Caco-2 (cell line): ENCODE results near the gene CCDC188. TPM values are rescaled to one million over a fixed set of nuclear protein-coding genes. Genes with fewer than 3 reads are reported as not detected.

Experiments
- BruUV-seq: library from RNA; stranded (reverse); fragments of 400-500 nt; replicated peaks from 2 replicates; lab custom pipeline; 2021; lab: Mats Ljungman, UMichigan
- CTCF ChIA-PET: fragments of 300-600 bp; sonication (Branson Sonifier 250); formaldehyde crosslinking; loops from one replicate; lab custom pipeline; 2022; ENCODE audit warnings: antibody characterized with exemption; lab: Charles Lee
- POLR2A ChIA-PET: fragments of 300-600 bp; sonication (Branson Sonifier 250); formaldehyde crosslinking; loops from one replicate; lab custom pipeline; 2022; ENCODE audit warnings: antibody characterized with exemption; lab: Charles Lee
- DNase-seq, 2 experiments: peaks; one replicate each; pipeline versions ENCODE4 v3.0.0 to v3.0.0-alpha.2; 2020 to 2022
- H3K27me3 ChIP-seq: replicated peaks from 2 replicates; pipeline ENCODE4 v1.6.0; 2011; ENCODE audit warnings: low read length; ENCODE audit not compliant: control insufficient read depth, insufficient read depth
- H3K36me3 ChIP-seq: 2 replicates; pipeline ENCODE4 v1.5.1; 2011; ENCODE audit warnings: low read length; ENCODE audit not compliant: control insufficient read depth, insufficient read depth
- H3K4me1 ChIP-seq: fragments of 250-450 bp; sonication (Bioruptor Pico); 2 replicates; pipeline ENCODE4 v1.5.1; 2020; ENCODE audit warnings: mild to moderate bottlenecking
- H3K4me3 ChIP-seq: 2 replicates; pipeline ENCODE4 v1.5.1; 2011; ENCODE audit warnings: low read depth, mild to moderate bottlenecking, control low read depth, low read length
- H3K9me3 ChIP-seq: fragments of 250-450 bp; sonication (Bioruptor Pico); 2 replicates; pipeline ENCODE4 v1.5.1; 2020; ENCODE audit warnings: mild to moderate bottlenecking, moderate library complexity
- H3K27ac Mint-ChIP-seq: one replicate; pipeline ENCODE4 v1.8.0; 2022; ENCODE audit warnings: mixed read lengths; ENCODE audit not compliant: unreplicated experiment
- H3K27me3 Mint-ChIP-seq: one replicate; pipeline ENCODE4 v1.8.0; 2022; ENCODE audit warnings: mixed read lengths; ENCODE audit not compliant: insufficient read depth, unreplicated experiment
- H3K36me3 Mint-ChIP-seq: one replicate; pipeline ENCODE4 v1.8.0; 2022; ENCODE audit warnings: mild to moderate bottlenecking, mixed read lengths; ENCODE audit not compliant: insufficient read depth, unreplicated experiment
- H3K4me1 Mint-ChIP-seq: one replicate; pipeline ENCODE4 v1.8.0; 2022; ENCODE audit warnings: low read depth, mixed read lengths; ENCODE audit not compliant: unreplicated experiment
- H3K4me3 Mint-ChIP-seq: one replicate; pipeline ENCODE4 v1.8.0; 2022; ENCODE audit warnings: mild to moderate bottlenecking, moderate library complexity, mixed read lengths; ENCODE audit not compliant: unreplicated experiment
- H3K9me3 Mint-ChIP-seq: one replicate; pipeline ENCODE4 v1.8.0; 2022; ENCODE audit warnings: mixed read lengths; ENCODE audit not compliant: unreplicated experiment
- CTCF ChIP-seq, 2 experiments: fragments of 200-600 bp in 1 of 2; IDR thresholded peaks; 1 replicate in 1 of 2; 2 replicates in 1 of 2; pipeline versions ENCODE4 v1.5.1 to v1.8.0; 2011 to 2022; ENCODE audit warnings: antibody characterized with exemption in 1 of 2, control low read depth in 1 of 2, inconsistent platforms in 1 of 2, low read depth in 1 of 2, low read length in 1 of 2, mild to moderate bottlenecking in 1 of 2, moderate library complexity in 1 of 2; ENCODE audit not compliant: insufficient read depth in 1 of 2, severe bottlenecking in 1 of 2, unreplicated experiment in 1 of 2
- intact Hi-C: fragments of 100-400 bp; cut with micrococcal nuclease; formaldehyde crosslinking; loops from one replicate; pipeline ENCODE4 v1.10.0; 2022; ENCODE audit not compliant: unreplicated experiment
- total RNA-seq: library from RNA; stranded (reverse); gene quantifications from 2 replicates; pipeline ENCODE4 v1.2.3, GENCODE V29; 2022

The CCDC188 gene
- total RNA-seq, 1 experiment from 2014 or later = not detected

GRCh38 chr22:20113551-20114310 lies 37.1 kb downstream of the CCDC188 start:
- H3K27me3 ChIP-seq = no peaks in the 10 kb centered on the region
- Mint-ChIP-seq H3K9me3 (no peaks in the 10 kb centered on the region), H3K27ac (peak overlapping the region; percentile 50), H3K4me3 (peak overlapping the region; percentile 15), H3K4me1 (peaks cover 6% of the 10 kb centered on the region), H3K27me3 (no peaks in the 10 kb centered on the region), H3K36me3 (peaks cover 90% of the 10 kb centered on the region)
- no peak for DNase-seq
- no peak overlapping the region for H3K4me3 ChIP-seq
- ChIA-PET POLR2A (no interaction called here), CTCF (no interaction called here)
- H3K36me3 ChIP-seq = peaks cover 3% of the 10 kb centered on the region; the same call in 1 of the 2 replicates
- no peak for TF ChIP-seq CTCF (IDR thresholded peaks at IDR 0.05; ENCODE audit: insufficient read depth in 1 of 2, low read depth in 1 of 2, low read length in 1 of 2, severe bottlenecking in 1 of 2, unreplicated experiment in 1 of 2)
- H3K4me1 ChIP-seq = peaks cover 10% of the 10 kb centered on the region
- H3K9me3 ChIP-seq = no peaks in the 10 kb centered on the region; the same call in 1 of the 2 replicates
- intact Hi-C loops = loop anchor here (10.0 kb wide), 1 partner anchor 149 kb away; no protein-coding TSS in a partner anchor
- no TSS peak for BruUV-seq

GRCh38 chr22:20112623-20113511 lies 38.0 kb downstream of the CCDC188 start:
- DNase-seq = no peak
- Mint-ChIP-seq H3K36me3 (peaks cover 97% of the 10 kb centered on the region), H3K9me3 (no peaks in the 10 kb centered on the region), H3K4me1 (peaks cover 6% of the 10 kb centered on the region), H3K4me3 (no peak overlapping the region), H3K27ac (no peak overlapping the region), H3K27me3 (no peaks in the 10 kb centered on the region)
- no peaks in the 10 kb centered on the region for H3K27me3 ChIP-seq
- no peak overlapping the region for H3K4me3 ChIP-seq
- ChIA-PET CTCF (no interaction called here), POLR2A (interaction anchor here (0.6 kb wide), 1 partner anchor 207 kb away, joined by 3 read pairs; the partner anchor contains the start of gene DGCR6L)
- H3K4me1 ChIP-seq = 0 out of 2 replicates have a peak, but pooled peaks cover 6% of the 10 kb centered on the region
- TF ChIP-seq CTCF (IDR thresholded peaks at IDR 0.05; ENCODE audit: insufficient read depth in 1 of 2, low read depth in 1 of 2, low read length in 1 of 2, severe bottlenecking in 1 of 2, unreplicated experiment in 1 of 2) = no peak
- no TSS peak for BruUV-seq
- intact Hi-C loops = loop anchor here (10.0 kb wide), 1 partner anchor 148 kb away; no protein-coding TSS in a partner anchor
- no peaks in the 10 kb centered on the region; the same call in 1 of the 2 replicates for H3K9me3 ChIP-seq
- peaks cover 3% of the 10 kb centered on the region; the same call in 1 of the 2 replicates for H3K36me3 ChIP-seq
